ENCODE data around the gene KCTD15.

The KCTD15 gene

GRCh38 chr19:33759356-33759755 is 37.3 kb upstream of the KCTD15 start:
- TF ChIP-seq, protein P1, sequence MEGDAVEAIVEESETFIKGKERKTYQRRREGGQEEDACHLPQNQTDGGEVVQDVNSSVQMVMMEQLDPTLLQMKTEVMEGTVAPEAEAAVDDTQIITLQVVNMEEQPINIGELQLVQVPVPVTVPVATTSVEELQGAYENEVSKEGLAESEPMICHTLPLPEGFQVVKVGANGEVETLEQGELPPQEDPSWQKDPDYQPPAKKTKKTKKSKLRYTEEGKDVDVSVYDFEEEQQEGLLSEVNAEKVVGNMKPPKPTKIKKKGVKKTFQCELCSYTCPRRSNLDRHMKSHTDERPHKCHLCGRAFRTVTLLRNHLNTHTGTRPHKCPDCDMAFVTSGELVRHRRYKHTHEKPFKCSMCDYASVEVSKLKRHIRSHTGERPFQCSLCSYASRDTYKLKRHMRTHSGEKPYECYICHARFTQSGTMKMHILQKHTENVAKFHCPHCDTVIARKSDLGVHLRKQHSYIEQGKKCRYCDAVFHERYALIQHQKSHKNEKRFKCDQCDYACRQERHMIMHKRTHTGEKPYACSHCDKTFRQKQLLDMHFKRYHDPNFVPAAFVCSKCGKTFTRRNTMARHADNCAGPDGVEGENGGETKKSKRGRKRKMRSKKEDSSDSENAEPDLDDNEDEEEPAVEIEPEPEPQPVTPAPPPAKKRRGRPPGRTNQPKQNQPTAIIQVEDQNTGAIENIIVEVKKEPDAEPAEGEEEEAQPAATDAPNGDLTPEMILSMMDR (conservative IDR thresholded peaks at IDR 0.05): no peak
- TF ChIP-seq ZFX (IDR thresholded peaks at IDR 0.05): no peak
- H3K27ac ChIP-seq: no peak overlapping the region

GRCh38 chr19:33763633-33764371 is 32.9 kb upstream of the KCTD15 start:
- no peak for TF ChIP-seq ZFX (IDR thresholded peaks at IDR 0.05)
- TF ChIP-seq, protein P1 (conservative IDR thresholded peaks at IDR 0.05): no peak

DNA sequence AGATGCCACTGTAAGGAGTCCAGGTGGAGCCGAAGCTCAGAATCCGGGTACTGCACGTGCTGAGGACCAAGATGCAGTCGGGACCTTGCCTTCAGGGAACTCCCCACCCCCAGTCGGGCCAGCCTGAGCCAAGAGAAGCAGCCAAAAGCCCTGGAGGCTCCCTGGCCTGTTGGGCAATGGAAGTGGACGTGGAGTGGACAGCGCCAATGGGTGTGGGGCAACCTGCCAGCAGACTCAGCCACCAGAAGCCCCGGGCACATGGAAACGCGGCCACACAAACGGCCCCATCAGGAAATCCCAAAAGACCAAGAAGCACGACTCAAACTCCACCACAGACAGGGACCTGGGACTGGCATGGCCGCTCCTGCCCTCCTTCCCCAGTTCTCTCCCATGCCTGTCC is 30.0 kb upstream of the KCTD15 start:
- TF ChIP-seq, protein P1 (conservative IDR thresholded peaks at IDR 0.05): no peak
- TF ChIP-seq ZFX (IDR thresholded peaks at IDR 0.05): no peak
- H3K27ac ChIP-seq: no peak overlapping the region

More at GRCh38 chr19:33763633-33764371, 32.9 kb upstream of the KCTD15 start:
- H3K27ac ChIP-seq: no peak overlapping the region

DNA sequence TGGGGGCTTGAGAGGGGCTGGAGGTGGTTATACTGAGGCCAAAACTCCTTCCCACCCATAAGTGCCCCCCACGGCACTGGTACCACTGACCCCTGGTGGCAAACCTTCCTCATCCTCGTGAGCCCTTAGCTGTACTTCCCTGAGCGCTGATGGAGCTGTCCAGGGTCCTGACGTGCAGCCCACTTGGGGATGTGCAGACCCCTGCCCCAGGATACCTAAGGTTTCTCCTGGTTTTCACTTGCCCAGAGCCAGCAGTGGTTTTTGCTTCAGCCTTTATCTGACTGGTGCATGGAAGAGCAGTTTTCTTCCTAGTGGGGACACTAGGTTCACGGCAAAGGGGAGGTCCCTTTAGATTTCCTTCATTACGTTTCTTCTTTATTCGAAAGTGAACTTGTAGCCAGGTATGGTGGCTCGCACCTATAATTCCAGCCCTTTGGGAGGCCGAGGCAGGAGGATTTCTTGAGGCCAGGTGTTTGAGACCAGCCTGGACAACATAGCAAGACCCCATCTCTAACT is 28.7 kb upstream of the KCTD15 start:
- no peak overlapping the region for H3K27ac ChIP-seq
- TF ChIP-seq ZFX (IDR thresholded peaks at IDR 0.05): no peak
- TF ChIP-seq, protein P1 (conservative IDR thresholded peaks at IDR 0.05): no peak; the same call in 1 of the 2 replicates

GRCh38 chr19:33769208-33769607 is 27.5 kb upstream of the KCTD15 start:
- TF ChIP-seq, protein P1 (conservative IDR thresholded peaks at IDR 0.05): no peak
- no peak for TF ChIP-seq ZFX (IDR thresholded peaks at IDR 0.05)
- H3K27ac ChIP-seq: no peak overlapping the region

DNA sequence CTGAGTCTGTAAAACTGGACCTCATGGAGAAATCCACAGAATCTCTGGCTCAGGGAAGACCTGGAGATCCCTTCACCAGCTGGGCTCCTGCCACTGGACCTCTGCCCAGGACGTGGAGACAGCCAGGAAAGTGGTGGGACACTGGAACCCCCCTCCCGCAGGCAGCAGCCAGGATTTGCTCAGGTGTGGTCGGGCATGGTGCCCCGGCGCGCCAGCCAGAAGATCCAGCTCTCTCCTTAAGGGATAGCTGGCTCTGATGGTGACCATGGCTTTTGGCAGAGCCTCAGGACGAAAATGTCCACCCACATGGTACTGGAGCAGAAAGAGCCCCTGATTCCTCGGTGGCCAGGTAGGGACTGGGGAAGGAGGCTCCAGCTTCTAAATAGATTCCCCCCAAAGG is 26.6 kb upstream of the KCTD15 start:
- TF ChIP-seq, protein P1 (conservative IDR thresholded peaks at IDR 0.05): no peak
- TF ChIP-seq ZFX (IDR thresholded peaks at IDR 0.05): no peak
- H3K27ac ChIP-seq: no peak overlapping the region

GRCh38 chr19:33771384-33772101 is 25.1 kb upstream of the KCTD15 start:
- no peak overlapping the region for H3K27ac ChIP-seq
- no peak for TF ChIP-seq ZFX (IDR thresholded peaks at IDR 0.05)
- TF ChIP-seq, protein P1 (conservative IDR thresholded peaks at IDR 0.05): peak; percentile 89

Measured in C4-2B (cell line).